Stimulated activated CD8-positive, alpha-beta memory T cell treated with anti-CD3 and anti-CD28 coated beads, Interleukin-15, amount 100 ng/mL, for 24 hours (primary cell): ENCODE results near the gene IBA57.

Experiments used
- DNase-seq: peaks from one replicate; pipeline ENCODE4 v3.0.0-alpha.2; 2020; ENCODE audit warnings: low read depth

The IBA57 gene

GRCh38 chr1:228156941-228157728, 8.5 kb upstream of the IBA57 start:
- DNase-seq: no peak

GRCh38 chr1:228157729-228158126, 7.9 kb upstream of the IBA57 start:
- no peak for DNase-seq

- no peak for DNase-seq
These were observed 7.2 kb upstream of the IBA57 start for GRCh38 chr1:228158151-228159007.

GRCh38 chr1:228159008-228159665, 6.5 kb upstream of the IBA57 start:
- no peak for DNase-seq

GRCh38 chr1:228160201-228160761, 5.3 kb upstream of the IBA57 start:
- no peak for DNase-seq

- no peak for DNase-seq
These were observed 4.2 kb upstream of the IBA57 start for GRCh38 chr1:228161362-228161761.

- no peak for DNase-seq
These were observed 3.7 kb upstream of the IBA57 start for GRCh38 chr1:228161866-228162265.

GRCh38 chr1:228162286-228163006, 3.2 kb upstream of the IBA57 start:
- DNase-seq: no peak

GRCh38 chr1:228163007-228163753, 2.4 kb upstream of the IBA57 start:
- no peak for DNase-seq

GRCh38 chr1:228163776-228164519, 1.7 kb upstream of the IBA57 start:
- DNase-seq: no peak

GRCh38 chr1:228164561-228165371, 838 bp upstream of the IBA57 start:
- no peak for DNase-seq

GRCh38 chr1:228166170-228166936, 749 bp downstream of the IBA57 start:
- no peak for DNase-seq

- no peak for DNase-seq
These were observed 3.1 kb downstream of the IBA57 start for GRCh38 chr1:228168563-228169270.

- no peak for DNase-seq
These were observed 3.7 kb downstream of the IBA57 start for GRCh38 chr1:228169345-228169744.

GRCh38 chr1:228170666-228171065, 5.1 kb downstream of the IBA57 start:
- DNase-seq: no peak

- no peak for DNase-seq
These were observed 5.8 kb downstream of the IBA57 start for GRCh38 chr1:228171221-228171891.
